Measurements from ENCODE around the gene PRSS48.

Gene PRSS48

GRCh38 chr4:151329217-151330007 is 52.5 kb downstream of the PRSS48 start:
- TF ChIP-seq, protein P1, sequence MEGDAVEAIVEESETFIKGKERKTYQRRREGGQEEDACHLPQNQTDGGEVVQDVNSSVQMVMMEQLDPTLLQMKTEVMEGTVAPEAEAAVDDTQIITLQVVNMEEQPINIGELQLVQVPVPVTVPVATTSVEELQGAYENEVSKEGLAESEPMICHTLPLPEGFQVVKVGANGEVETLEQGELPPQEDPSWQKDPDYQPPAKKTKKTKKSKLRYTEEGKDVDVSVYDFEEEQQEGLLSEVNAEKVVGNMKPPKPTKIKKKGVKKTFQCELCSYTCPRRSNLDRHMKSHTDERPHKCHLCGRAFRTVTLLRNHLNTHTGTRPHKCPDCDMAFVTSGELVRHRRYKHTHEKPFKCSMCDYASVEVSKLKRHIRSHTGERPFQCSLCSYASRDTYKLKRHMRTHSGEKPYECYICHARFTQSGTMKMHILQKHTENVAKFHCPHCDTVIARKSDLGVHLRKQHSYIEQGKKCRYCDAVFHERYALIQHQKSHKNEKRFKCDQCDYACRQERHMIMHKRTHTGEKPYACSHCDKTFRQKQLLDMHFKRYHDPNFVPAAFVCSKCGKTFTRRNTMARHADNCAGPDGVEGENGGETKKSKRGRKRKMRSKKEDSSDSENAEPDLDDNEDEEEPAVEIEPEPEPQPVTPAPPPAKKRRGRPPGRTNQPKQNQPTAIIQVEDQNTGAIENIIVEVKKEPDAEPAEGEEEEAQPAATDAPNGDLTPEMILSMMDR (conservative IDR thresholded peaks at IDR 0.05): no peak
- no peak for TF ChIP-seq ZFX (IDR thresholded peaks at IDR 0.05)

GRCh38 chr4:151331276-151332042 is 54.5 kb downstream of the PRSS48 start:
- H3K27ac ChIP-seq: no peak overlapping the region; the same call in 1 of the 2 replicates
- TF ChIP-seq, protein P1 (conservative IDR thresholded peaks at IDR 0.05): no peak
- no peak for TF ChIP-seq ZFX (IDR thresholded peaks at IDR 0.05)

More at GRCh38 chr4:151329217-151330007, 52.5 kb downstream of the PRSS48 start:
- H3K27ac ChIP-seq: no peak overlapping the region

GRCh38 chr4:151339467-151339866 is 62.5 kb downstream of the PRSS48 start:
- TF ChIP-seq, protein P1 (conservative IDR thresholded peaks at IDR 0.05): no peak
- no peak for TF ChIP-seq ZFX (IDR thresholded peaks at IDR 0.05)
- no peak overlapping the region for H3K27ac ChIP-seq

DNA sequence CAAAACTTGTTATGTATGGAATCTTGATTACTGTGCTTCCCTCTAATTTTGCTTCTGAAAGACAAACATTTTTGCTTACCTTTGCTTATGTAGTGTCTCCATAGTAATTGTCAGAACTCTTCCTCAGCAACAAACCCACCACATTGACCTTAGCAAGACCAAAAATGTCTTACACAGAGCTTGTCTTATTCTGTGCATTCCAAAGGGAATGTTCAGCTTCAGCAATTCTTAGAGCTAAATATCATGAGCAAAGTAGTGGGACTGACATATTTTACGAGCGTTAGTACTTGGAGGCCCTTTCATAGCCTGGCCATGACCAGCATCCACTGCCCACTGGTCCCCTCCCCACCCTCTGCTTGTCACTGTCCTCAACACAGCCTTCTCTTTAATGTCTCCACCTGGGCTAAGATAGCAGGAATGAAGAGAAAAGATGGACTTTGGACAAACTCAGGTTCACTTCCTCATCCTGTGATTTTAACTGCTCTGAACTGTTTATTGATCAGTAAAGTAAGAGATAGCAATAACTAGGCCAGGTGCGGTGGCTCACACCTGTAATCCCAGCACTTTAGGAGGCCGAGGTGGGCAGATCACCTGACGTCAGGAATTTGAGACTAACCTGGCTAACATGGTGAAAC is 63.9 kb downstream of the PRSS48 start:
- H3K27ac ChIP-seq: no peak overlapping the region
- no peak for TF ChIP-seq ZFX (IDR thresholded peaks at IDR 0.05)
- TF ChIP-seq, protein P1 (conservative IDR thresholded peaks at IDR 0.05): no peak
